HEK293T (cell line): ENCODE measurements around the gene CTSK.

Experiments
- ARNT ChIP-seq: fragments of 450-650 bp; IDR thresholded peaks from 2 replicates; pipeline ENCODE4 v1.6.1; 2017; ENCODE audit warnings: mild to moderate bottlenecking
- BHLHE40 ChIP-seq: fragments of 450-650 bp; IDR thresholded peaks from 2 replicates; pipeline ENCODE4 v1.6.1; 2016; ENCODE audit warnings: mild to moderate bottlenecking, moderate library complexity, borderline replicate concordance
- CTBP1 ChIP-seq: fragments of 450-650 bp; IDR thresholded peaks from 2 replicates; pipeline ENCODE4 v1.6.1; 2016; ENCODE audit warnings: borderline replicate concordance
- ELF4 ChIP-seq: fragments of 450-650 bp; IDR thresholded peaks from 2 replicates; pipeline ENCODE4 v1.6.1; 2017; ENCODE audit warnings: antibody characterized with exemption
- FOXA1 ChIP-seq: fragments of 450-650 bp; IDR thresholded peaks from 2 replicates; pipeline ENCODE4 v1.6.1; 2016; ENCODE audit warnings: mild to moderate bottlenecking
- FOXK2 ChIP-seq: fragments of 450-650 bp; IDR thresholded peaks from 2 replicates; pipeline ENCODE4 v1.6.1; 2016; ENCODE audit warnings: mild to moderate bottlenecking
- FOXM1 ChIP-seq: fragments of 450-650 bp; IDR thresholded peaks from 2 replicates; pipeline ENCODE4 v1.6.1; 2017; ENCODE audit warnings: mild to moderate bottlenecking, borderline replicate concordance
- HDGF ChIP-seq: fragments of 450-650 bp; IDR thresholded peaks from 2 replicates; pipeline ENCODE4 v1.6.1; 2017; ENCODE audit warnings: antibody characterized with exemption, borderline replicate concordance
- LEF1 ChIP-seq: fragments of 450-650 bp; IDR thresholded peaks from 2 replicates; pipeline ENCODE4 v1.6.1; 2017; ENCODE audit warnings: mild to moderate bottlenecking, borderline replicate concordance
- NFRKB ChIP-seq: fragments of 450-650 bp; IDR thresholded peaks from 2 replicates; pipeline ENCODE4 v1.6.1; 2016; ENCODE audit warnings: mild to moderate bottlenecking, moderate library complexity
- SP1 ChIP-seq: fragments of 450-650 bp; IDR thresholded peaks from 2 replicates; pipeline ENCODE4 v1.6.1; 2017
- SUZ12 ChIP-seq: fragments of 450-650 bp; IDR thresholded peaks from 2 replicates; pipeline ENCODE4 v1.6.1; 2016; ENCODE audit warnings: mild to moderate bottlenecking
- ZNF384 ChIP-seq: fragments of 450-650 bp; IDR thresholded peaks from 2 replicates; pipeline ENCODE4 v1.6.1; 2016
- TF ChIP-seq, protein P1 (sequence below): fragments of 450-650 bp; IDR thresholded peaks from 2 replicates; pipeline ENCODE4 v1.6.1; 2016

DNA sequence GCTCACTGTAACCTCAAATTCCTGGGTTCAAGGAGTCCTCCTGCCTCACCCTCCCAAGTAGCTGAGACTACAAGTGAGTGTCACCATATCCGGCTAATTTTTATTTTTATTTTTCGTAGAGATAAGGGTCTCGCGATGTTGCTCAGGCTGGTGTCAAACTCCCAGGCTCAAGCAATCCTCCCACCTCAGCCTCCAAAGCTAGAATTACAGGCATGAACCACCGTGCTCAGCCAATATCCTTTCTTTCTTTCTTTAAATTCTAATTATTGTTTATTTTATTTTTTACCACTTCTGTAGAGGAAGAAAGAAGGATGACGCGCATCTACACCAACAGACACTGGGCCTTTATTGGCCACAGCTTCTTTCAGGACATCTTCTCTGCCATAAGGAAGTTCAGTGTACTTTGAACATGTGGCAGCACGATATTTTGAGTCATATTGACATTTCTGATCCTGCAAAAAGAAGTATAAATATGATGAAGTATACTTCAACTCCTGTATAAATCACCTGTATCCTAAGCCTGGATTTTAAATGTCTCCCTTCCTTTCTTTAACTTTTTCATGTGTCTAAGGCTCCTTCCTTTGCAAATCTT, 58.2 kb downstream of the CTSK start:
- TF ChIP-seq ELF4, result no peak
- TF ChIP-seq ARNT, result no peak
- no peak for TF ChIP-seq FOXA1
- no peak for TF ChIP-seq HDGF
- no peak for TF ChIP-seq FOXK2
- TF ChIP-seq SP1, result no peak
- no peak for TF ChIP-seq BHLHE40
- TF ChIP-seq FOXM1, result no peak
- no peak for TF ChIP-seq LEF1
- TF ChIP-seq, protein P1, sequence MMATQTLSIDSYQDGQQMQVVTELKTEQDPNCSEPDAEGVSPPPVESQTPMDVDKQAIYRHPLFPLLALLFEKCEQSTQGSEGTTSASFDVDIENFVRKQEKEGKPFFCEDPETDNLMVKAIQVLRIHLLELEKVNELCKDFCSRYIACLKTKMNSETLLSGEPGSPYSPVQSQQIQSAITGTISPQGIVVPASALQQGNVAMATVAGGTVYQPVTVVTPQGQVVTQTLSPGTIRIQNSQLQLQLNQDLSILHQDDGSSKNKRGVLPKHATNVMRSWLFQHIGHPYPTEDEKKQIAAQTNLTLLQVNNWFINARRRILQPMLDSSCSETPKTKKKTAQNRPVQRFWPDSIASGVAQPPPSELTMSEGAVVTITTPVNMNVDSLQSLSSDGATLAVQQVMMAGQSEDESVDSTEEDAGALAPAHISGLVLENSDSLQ, result no peak
- no peak for TF ChIP-seq SUZ12
- TF ChIP-seq ZNF384, result no peak
- TF ChIP-seq NFRKB, result no peak
- TF ChIP-seq CTBP1, result no peak
